ENCODE data around the gene FRG2.

DNA sequence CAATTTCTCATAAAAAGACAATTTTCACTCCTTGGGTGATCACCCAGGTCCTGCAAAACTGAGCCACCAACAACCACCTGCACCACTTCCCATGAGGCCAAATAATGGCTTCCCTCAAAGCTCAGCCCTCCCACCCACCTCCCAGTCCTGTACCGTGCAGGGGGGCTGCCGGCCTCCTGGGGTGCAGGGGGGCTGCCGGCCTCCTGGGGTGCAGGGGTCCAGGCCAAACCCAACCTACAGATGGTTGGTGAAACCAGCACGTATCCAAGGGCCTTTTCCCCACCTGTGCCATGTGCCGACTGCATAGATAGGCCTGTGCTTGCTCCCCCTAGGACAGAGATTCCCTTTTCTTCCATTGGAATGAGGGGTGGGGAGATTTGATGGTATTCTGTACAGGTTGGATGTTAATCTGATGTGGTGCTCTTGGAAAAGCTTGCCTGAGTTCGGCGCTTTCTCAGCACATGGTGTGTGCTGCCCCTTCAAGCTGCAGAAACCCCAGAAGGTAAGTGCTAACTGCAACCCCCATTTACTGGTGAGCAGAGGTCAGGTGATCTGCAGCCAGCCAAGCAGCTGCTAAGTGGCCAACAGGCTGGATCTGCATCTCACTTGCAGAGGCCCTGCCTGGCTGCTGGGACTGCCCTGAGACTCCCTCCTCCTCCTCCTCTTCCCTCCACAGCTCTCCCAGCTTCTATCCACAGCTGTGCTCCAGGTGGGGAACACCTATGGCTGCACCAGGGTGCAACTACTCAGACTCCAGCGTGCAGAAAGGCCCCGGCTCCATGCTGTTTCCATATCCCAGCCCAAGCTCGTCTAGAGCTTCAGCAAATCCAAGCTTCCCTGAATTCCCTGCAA, 47.6 kb downstream of the FRG2 start:
- no peak for TF ChIP-seq CTCF (IDR thresholded peaks at IDR 0.05)
- TF ChIP-seq POLR2A (IDR thresholded peaks at IDR 0.05) = no peak
